ENCODE data around the gene AP1S1. TPM values are rescaled to one million over a fixed set of nuclear protein-coding genes. Genes with fewer than 3 reads are reported as not detected.

Gene AP1S1
- polyA plus RNA-seq, 2 of the 4 experiments (the other 2 are of a cell fraction): 107 to 181 TPM

GRCh38 chr7:101123703-101124068, 30.6 kb upstream of the AP1S1 start:
- TF ChIP-seq FOXS1 (CRISPR knock-in tag; IDR thresholded peaks at IDR 0.05) (no peak), FOSB (CRISPR knock-in tag; IDR thresholded peaks at IDR 0.05) (no peak), EHF (CRISPR knock-in tag; IDR thresholded peaks at IDR 0.05) (no peak), HMGXB4 (CRISPR knock-in tag; IDR thresholded peaks at IDR 0.05; ENCODE audit: borderline replicate concordance) (no peak), NPAS2 (CRISPR knock-in tag; IDR thresholded peaks at IDR 0.05; ENCODE audit: borderline replicate concordance) (no peak), BCL3 (IDR thresholded peaks at IDR 0.05) (no peak), HEYL (CRISPR knock-in tag; IDR thresholded peaks at IDR 0.05) (no peak), HOXA7 (CRISPR knock-in tag; IDR thresholded peaks at IDR 0.05) (no peak), EHMT2 (IDR thresholded peaks at IDR 0.05; ENCODE audit: low read depth) (no peak), ESRRA (IDR thresholded peaks at IDR 0.05; ENCODE audit: borderline replicate concordance, low read length) (no peak), RCOR1 (IDR thresholded peaks at IDR 0.05; ENCODE audit: low read depth, low read length) (no peak)
- ChIA-PET CTCF (interaction anchor here (0.5 to 32.8 kb wide), 8 partner anchors 13 to 229 kb away, joined by 3 to 600 read pairs (median 9); partner anchors contain the start of gene ACHE), POLR2A (no interaction called here)
- peak overlapping the region; percentile 94 to 95 for H3K27ac ChIP-seq
- ATAC-seq (no peak), DNase-seq (ENCODE audit: low read depth in 1 of 2, low spot score in 1 of 2) (no peak), FAIRE-seq (no peak)
- H3K9me3 ChIP-seq: no peaks in the 10 kb centered on the region; the same call in 2 of the 3 replicates
- 88% methylated on average over 3 of the region's 3 CpGs for WGBS (ENCODE audit: missing lambda C conversion rate)
- H3K4me1 ChIP-seq: peaks cover 78% of the 10 kb centered on the region
- H3K4me3 ChIP-seq: no peak overlapping the region
- H3K4me2 ChIP-seq: 0 out of 3 replicates have a peak overlapping the region, but pooled peaks have one; percentile 2

- Histone ChIP-seq H3K4me3 (no peak overlapping the region), H3K4me2 (peak overlapping the region; percentile 94), H3K4me1 (peaks cover 77% of the 10 kb centered on the region), H3K9me3 (no peaks in the 10 kb centered on the region; the same call in 2 of the 3 replicates), H3K27ac (peak overlapping the region; percentile 94 to 95)
- TF ChIP-seq MAX (IDR thresholded peaks at IDR 0.05) (peak; percentile 66), JUN (IDR thresholded peaks at IDR 0.05) (0 out of 5 replicates have a peak, but pooled peaks of 1 of the 2 experiments have one; percentile 38), GATA3 (IDR thresholded peaks at IDR 0.05; ENCODE audit: borderline replicate concordance) (peak; percentile 59; the same call in 1 of the 2 replicates), HEYL (CRISPR knock-in tag; IDR thresholded peaks at IDR 0.05) (no peak), RFX5 (IDR thresholded peaks at IDR 0.05) (peak; percentile 81), MYC (IDR thresholded peaks at IDR 0.05; ENCODE audit: borderline replicate concordance, low read length) (no peak), USF2 (IDR thresholded peaks at IDR 0.05) (peak; percentile 35; the same call in 1 of the 2 replicates)
- peak; percentile 76 to 86 for DNase-seq (ENCODE audit: low read depth in 1 of 2, low spot score in 1 of 2)
- POLR2A ChIA-PET: interaction anchor here (0.6 to 0.7 kb wide), 3 partner anchors 16 to 243 kb away, joined by 3 to 5 read pairs (median 3); no protein-coding TSS in a partner anchor
- ATAC-seq: peak; percentile 8 to 12; a peak in 3 of 6 replicates
- 27% methylated on average over 7 of the region's 7 CpGs for WGBS (ENCODE audit: missing lambda C conversion rate)
- CTCF ChIA-PET: interaction anchor here (0.7 to 32.8 kb wide), 7 partner anchors 8 to 79 kb away, joined by 3 to 600 read pairs (median 5); no protein-coding TSS in a partner anchor
- FAIRE-seq: no peak
Measured at GRCh38 chr7:101124376-101125056, 29.8 kb upstream of the AP1S1 start.

Measured in A549 (cell line).